GM08714 (cell line): ENCODE measurements around the gene NHERF1.

Experiments used
- H3K4me3 ChIP-seq: fragments of 200-500 bp; sonication (Bioruptor generic); 2 replicates; pipeline ENCODE4 v1.5.1; 2014; ENCODE audit warnings: mild to moderate bottlenecking, low read length, inconsistent platforms
- ZNF274 ChIP-seq: IDR thresholded peaks from 2 replicates; pipeline ENCODE4 v1.6.1; 2012; ENCODE audit warnings: mild to moderate bottlenecking, low read depth, low read length

NHERF1 gene

GRCh38 chr17:74750327-74751069 lies 2.1 kb downstream of the NHERF1 start:
- peak overlapping the region; percentile 76; the same call in 1 of the 2 replicates for H3K4me3 ChIP-seq
- no peak for TF ChIP-seq ZNF274

DNA sequence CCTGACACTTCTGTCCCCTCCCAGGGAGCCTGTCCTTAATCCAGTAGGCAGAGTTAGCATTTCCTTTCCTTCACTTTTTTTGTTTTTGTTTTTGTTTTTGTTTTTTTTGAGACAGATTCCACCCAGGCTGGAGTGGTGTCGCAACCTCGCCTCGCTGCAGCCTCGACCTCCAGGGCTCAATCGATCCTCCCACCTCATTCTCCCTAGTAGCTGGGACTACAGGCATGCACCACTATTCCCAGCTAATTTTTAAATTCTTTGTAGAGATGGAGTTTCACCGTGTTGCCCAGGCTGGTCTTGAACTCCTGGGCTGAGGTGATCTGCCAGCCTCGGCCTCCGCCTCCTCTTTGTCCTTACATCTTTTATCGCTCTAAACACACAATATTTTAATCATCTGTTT lies 4.0 kb downstream of the NHERF1 start:
- no peak for TF ChIP-seq ZNF274
- H3K4me3 ChIP-seq: no peak overlapping the region

GRCh38 chr17:74752822-74753401 lies 4.5 kb downstream of the NHERF1 start:
- TF ChIP-seq ZNF274: no peak
- H3K4me3 ChIP-seq: no peak overlapping the region

DNA sequence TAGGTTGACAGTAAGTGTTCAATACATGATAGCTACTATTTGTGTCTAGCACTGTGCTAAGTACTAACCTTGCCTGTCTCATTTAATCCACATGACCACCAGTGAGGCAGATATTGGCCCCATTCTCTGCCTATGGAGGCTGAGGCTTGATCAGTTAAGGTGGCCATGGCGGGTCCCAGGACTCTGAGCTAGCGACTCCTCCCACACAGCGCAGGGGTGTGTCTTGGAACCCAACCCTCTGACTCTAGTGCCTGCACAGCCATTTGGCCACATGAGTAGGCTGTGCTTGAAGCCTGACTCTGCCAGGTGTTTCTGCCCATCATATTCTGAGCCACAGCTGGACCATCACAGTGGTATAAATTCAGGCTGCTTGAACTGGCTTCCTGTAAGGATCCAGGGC lies 6.4 kb downstream of the NHERF1 start:
- no peak for TF ChIP-seq ZNF274
- no peak overlapping the region for H3K4me3 ChIP-seq

DNA sequence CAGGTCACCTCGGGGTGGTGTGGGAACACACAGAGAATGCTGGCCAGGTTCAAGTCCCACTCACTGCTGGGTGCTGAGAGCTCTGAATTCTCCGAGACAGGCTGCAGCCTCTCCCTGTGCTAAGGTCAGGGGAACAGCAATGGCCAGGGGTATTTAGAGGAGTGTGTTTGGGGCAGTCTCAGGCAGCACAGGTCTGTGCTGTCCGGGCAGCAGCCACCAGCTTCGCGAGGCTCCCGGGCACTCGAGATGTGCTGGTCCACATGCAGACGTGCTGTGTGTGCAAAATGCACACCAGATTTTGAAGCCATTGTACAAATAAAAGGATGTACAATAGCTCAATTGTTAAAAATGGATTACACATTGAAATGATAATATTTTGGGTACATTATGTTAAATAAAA lies 7.1 kb downstream of the NHERF1 start:
- TF ChIP-seq ZNF274: no peak
- no peak overlapping the region for H3K4me3 ChIP-seq

DNA sequence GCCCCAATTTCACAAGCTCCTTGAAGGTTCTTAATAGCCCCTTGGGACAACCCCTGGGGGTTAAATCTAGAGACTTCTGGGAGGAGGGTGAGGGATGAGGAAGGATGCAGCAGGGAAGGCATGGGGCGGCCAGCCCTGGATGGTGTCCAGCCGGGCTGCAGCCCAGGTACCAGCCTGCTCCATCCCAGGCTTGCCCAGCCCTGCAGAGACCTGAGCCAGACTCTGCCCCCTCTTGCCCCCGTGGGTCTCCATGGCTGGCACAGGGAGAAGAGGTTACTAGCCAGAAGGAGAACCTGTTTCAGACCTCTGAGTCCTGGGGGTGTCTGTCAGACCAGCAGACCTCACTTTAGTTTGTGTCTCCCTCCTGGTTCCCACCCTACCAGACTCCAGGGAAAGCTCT lies 8.5 kb downstream of the NHERF1 start:
- TF ChIP-seq ZNF274: no peak
- H3K4me3 ChIP-seq: no peak overlapping the region

GRCh38 chr17:74757502-74757901 lies 9.1 kb downstream of the NHERF1 start:
- no peak overlapping the region for H3K4me3 ChIP-seq
- no peak for TF ChIP-seq ZNF274

GRCh38 chr17:74757931-74758847 lies 9.8 kb downstream of the NHERF1 start:
- no peak overlapping the region for H3K4me3 ChIP-seq
- TF ChIP-seq ZNF274: no peak

GRCh38 chr17:74758848-74759168 lies 10.4 kb downstream of the NHERF1 start:
- no peak overlapping the region for H3K4me3 ChIP-seq
- TF ChIP-seq ZNF274: no peak

DNA sequence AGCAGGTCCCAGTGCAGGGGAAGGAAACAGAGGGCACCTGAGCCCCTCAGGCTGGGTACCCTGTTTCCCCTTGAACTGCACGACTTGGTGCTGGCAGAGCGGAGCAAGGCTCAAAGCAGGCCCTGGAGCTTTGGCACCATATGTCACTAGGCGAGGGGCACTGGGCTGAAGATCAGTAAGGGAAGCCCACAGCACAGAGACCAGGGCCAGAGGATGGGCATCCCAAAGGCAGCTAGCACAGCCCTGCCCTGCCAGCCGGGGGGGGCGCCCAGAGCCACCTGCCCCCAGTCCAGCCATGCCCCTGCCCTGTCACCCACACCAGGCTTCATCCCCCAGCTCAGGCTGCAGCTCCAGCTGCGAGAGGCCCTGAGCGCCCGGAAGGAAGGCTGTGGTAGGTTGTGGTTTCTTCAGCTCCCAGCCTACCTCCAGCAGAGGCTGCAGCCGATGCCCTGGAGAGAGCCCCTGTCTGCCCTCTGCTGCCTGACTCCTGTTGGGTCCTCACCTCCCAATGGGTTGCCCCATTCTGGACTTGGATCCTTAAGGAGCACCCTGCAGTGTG lies 10.9 kb downstream of the NHERF1 start:
- H3K4me3 ChIP-seq: no peak overlapping the region
- TF ChIP-seq ZNF274: no peak

- H3K4me3 ChIP-seq: no peak overlapping the region
- no peak for TF ChIP-seq ZNF274
Observed at GRCh38 chr17:74759941-74760340, 11.5 kb downstream of the NHERF1 start.

DNA sequence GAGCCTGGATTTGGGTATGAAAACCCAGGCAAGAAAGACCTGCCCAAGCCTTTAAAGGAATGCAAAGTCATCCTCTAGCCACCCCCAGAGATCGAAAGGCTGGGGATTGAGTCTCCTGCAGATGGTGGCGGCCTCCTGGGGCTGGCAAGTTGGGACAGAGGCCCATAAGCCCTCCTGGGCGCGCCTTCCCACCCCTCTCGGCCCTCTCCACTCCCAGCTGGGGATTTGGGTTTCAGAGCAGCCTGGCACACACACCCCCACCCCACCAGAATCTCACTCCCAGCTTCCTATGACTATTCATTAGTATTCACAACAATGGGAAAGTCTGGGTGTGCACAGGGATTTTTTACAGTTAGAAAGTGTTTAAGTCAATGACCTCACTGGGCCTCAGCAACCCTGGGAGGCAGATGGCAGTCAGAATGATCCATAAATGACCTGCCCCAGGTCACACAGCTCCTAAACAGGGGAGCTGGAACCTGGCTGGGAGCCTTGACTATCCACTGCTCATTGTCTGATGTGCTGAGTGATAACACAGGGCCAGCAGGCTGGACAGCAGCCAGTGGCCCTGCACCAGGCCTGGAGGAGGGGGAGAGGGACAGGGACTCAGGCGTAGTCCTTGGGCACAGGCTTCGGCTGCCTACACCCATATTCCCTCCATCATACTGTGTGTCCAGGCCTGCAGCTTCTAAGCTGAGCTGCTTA lies 12.1 kb downstream of the NHERF1 start:
- TF ChIP-seq ZNF274: no peak
- no peak overlapping the region for H3K4me3 ChIP-seq

DNA sequence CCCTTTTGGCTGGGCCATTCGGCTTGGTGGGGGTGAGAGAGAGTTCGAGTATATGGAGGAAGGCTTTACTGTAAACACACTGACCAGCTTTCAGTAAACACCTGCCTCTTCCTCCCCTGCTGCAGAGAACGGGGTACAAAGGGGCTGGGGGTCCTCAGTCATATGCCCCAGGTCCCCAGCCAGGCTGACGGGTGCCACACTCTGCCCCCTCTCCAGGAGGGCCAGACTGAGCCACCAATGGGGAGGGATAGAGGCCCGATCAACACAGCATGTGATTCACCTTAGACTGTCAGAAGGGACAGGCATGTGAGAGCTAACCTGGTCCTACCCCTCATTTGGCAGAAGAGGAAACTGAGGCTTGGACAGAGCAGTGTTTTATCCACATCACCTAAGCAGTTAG lies 13.0 kb downstream of the NHERF1 start:
- H3K4me3 ChIP-seq: no peak overlapping the region
- no peak for TF ChIP-seq ZNF274

GRCh38 chr17:74761931-74762330 lies 13.5 kb downstream of the NHERF1 start:
- no peak overlapping the region for H3K4me3 ChIP-seq
- no peak for TF ChIP-seq ZNF274
